HG03558 (cell line): ENCODE measurements around the gene GPR156.

ENCODE experiments used
- ATAC-seq: cut with Tn5 transposase; IDR thresholded peaks from one replicate; pipeline ENCODE4 v1.9.1; 2021; ENCODE audit warnings: moderate number of reproducible peaks; ENCODE audit not compliant: unreplicated experiment; ENCODE audit errors: extremely low read depth

The GPR156 gene

DNA sequence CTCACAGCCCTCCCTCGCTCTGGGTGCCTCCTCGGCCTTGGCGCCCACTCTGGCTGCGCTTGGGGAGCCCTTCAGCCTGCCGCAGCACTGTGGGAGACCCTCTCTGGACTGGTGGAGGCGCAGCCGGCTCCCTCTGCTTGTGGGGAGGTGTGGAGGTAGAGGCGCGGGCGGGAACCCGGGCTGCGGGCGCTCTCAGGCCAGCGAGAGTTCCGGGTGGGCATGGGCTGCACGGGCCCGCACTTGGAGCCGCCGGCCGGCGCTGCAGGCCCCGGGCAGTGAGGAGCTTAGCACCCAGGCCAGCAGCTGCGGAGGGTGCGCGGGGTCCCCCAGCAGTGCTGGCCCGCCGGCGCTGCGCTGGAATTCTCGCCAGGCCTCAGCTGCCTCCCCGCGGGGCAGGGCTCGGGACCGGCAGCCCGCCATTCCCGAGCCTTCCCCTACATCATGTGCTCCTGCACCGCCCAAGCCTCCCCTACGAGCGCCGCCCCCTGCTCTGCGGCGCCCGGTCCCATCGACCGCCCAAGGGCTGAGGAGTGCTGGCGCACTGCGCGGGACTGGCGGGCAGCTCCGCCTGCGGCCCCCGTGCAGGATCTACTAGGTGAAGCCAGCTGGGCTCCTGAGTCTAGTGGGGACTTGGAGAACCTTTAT, 144.8 kb downstream of the GPR156 start:
- ATAC-seq = no peak

DNA sequence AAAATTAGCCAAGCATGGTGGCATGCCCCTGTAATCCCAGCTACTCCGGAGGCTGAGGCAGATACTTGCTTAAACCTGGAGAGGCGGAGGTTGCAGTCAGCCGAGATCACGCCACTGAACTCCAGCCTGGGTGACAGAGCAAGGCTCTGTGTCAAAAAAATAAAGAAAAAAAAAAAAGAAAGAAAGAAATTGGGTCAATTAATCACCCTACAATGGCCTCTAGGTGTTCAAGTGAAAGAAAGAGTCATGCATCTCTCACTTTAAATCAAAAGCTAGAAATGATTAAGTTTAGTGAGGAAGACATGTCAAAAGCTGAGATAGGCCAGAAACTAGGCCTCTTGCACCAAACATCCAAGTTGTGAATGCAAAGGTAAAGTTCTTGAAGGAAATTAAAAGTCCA, 145.9 kb downstream of the GPR156 start:
- ATAC-seq = no peak

DNA sequence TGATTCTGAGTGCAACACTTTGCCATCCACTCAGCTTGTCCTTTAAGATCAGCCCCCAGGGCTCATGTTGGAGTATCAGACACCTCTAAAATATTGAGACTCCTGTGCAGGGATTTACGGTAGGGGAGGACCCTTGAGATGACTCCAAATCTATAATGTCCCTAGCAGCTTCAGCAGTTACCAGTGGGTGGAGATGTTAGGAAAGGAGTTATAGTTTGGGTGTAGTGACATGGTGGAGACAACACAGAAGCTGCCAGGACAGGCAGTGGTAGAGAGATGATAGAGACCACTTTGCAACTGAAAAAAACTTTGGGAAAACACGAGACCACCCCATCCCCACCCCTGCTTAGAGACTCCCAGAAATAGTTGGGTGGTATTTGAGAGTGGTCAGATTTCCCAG, 147.5 kb downstream of the GPR156 start:
- ATAC-seq = no peak

DNA sequence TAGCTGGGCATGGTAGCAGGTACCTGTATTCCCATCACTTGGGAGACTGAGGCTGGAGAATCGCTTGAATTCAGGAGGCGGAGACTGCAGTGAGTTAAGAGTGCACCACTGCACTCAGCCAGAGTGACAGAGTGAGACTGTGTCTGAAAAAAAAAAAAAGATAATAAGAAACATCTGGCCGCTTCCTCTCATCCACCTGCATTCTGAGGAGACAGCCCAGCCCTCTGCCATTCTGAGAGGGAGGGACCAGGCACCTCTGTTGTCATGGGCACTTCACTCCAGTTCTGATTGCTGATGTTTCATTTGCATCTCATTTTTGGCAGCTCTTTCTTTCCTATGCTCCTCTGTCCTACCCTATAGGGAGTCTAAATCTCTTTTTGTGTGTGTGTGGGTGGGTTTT, 154.4 kb downstream of the GPR156 start:
- no peak for ATAC-seq

DNA sequence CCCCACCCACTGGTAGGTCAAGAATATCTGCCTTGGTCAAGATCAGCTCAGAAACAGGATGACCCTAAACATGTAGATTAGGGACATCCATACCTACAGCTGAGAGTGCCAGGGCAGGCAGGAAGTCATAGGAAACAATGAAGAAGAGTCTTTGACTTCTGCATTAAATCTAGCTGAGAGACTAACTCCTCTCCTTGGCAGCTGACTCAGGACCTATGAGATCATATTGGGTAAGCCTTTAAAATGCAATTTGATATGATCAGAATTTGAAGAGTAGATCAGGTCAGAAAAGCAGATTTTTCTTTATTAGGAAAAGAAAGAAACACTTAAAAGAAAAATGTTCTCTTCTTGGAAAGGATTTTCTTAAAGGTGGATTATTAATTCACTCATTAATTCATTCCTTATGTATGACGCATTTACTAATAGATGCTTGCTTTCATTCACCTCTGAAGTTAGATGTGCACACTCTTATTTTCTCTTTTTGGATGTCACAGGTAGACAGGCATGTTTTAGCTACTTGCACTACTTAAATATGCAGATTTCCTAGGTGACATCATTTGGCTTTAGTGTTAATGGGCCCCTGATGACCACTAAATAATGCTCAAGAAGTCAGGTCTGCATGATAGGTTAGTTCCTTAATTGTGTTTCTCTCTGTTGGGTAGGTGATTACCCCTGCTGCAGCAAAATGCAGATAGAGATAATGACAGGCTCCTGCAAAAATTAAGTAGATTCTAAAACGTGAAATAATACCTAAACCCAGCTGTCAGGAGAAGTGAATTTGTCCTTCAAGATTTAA, 155.1 kb downstream of the GPR156 start:
- no peak for ATAC-seq

DNA sequence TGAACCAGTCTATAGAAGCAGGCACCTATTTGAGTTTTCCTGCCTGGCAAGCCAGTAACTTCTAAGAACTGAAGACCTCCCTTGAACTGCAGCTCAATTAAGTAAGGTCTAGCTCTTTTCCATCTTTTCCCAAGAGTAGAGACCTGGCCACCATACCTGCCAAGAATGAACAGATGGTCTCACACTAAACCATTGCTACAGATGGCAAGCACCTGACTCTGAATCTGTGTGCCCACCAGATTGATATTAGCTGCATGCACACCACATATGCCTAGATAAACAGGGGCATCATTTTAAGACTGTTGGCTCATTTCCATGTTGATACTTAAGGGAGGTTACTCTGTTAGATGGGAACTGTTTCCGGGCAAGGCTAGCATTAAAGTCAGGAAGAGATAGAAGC, 156.0 kb downstream of the GPR156 start:
- no peak for ATAC-seq

DNA sequence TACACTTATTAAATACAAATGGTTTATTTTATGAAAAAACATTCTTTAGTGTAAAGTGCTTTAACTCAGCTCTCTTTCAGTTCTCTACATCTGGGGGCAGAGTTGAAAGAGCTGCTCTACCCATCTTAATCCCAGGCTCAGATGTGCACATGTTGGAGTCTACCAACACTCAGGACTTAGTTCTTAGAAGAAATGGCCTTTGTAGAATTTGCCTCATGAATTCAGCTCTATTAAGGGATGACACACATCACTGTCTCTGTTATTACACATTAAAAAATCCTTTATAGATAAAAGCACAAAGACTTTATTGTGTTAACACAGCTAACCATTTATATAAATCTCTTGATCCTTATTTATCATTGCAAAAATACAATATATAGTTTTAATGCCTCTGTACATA, 159.0 kb downstream of the GPR156 start:
- ATAC-seq = no peak

DNA sequence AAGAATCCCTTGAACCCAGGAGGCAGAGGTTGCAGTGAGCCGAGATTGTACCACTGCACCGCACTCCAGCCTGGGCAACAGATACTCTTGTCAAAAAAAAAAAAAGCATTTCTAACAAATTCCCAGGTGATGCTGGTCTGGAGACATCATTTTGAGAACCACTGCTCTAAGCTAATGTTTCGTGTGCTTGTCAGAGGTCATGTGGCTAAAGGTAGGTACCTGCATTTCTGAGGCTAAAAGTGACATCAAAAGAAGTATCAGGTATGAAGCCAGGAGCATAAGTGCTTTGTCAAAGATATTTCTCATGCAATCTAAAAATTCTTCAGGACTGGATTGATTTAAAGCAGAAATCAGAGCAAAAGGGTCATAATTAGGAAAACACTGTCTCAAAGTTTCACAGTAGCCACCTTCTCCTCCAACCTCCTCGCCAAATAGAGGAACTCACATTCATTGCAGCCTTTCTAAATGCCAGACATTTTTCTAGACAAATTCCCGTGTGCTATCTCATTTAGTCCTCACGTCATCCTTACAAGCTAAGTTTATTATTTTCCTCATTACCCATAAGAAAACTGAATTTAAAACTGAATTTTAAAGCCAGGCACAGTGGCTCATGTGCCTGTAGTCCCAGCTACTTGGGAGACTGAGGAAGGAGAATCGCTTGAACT, 165.0 kb downstream of the GPR156 start:
- ATAC-seq = no peak
